Gastroesophageal sphincter (tissue), 4 donors: ENCODE results near the gene EFNB2. TPM values are rescaled to one million over a fixed set of nuclear protein-coding genes. Genes with fewer than 3 reads are reported as not detected.

Experiments used
- ATAC-seq: fragments of 150-250 bp; one replicate; pipeline ENCODE4 v1.9.1; 2016; ENCODE audit warnings: mild to moderate bottlenecking, moderate library complexity
- H3K27ac ChIP-seq, 4 donors: fragments of 200-600 bp; sonication (generic) in 3 of 4; 1 replicate in 3 of 4; 2 replicates in 1 of 4; pipeline ENCODE4 v1.5.1; 2016 to 2019
- H3K27me3 ChIP-seq: fragments of 200-600 bp; sonication (generic); one replicate; pipeline ENCODE4 v1.5.1; 2019
- H3K36me3 ChIP-seq, 2 donors: fragments of 200-600 bp; sonication (generic); one replicate each; pipeline ENCODE4 v1.5.1; 2019; ENCODE audit warnings: control low read depth in 1 of 2
- H3K4me1 ChIP-seq, 3 donors: fragments of 200-600 bp; sonication (generic); 1 replicate in 2 of 3; 2 replicates in 1 of 3; pipeline ENCODE4 v1.5.1; 2016 to 2019; ENCODE audit warnings: control low read depth in 2 of 3
- H3K4me3 ChIP-seq, 2 donors: fragments of 200-600 bp; sonication (generic); one replicate each; pipeline ENCODE4 v1.5.1; 2019; ENCODE audit warnings: mild to moderate bottlenecking in 1 of 2, moderate library complexity in 1 of 2
- H3K9me3 ChIP-seq, 3 donors: fragments of 200-600 bp; sonication (generic); one replicate each; pipeline ENCODE4 v1.5.1; 2017 to 2019; ENCODE audit warnings: control low read depth in 2 of 3
- EP300 ChIP-seq: sonication (generic); formaldehyde crosslinking; IDR thresholded peaks from one replicate; pipeline ENCODE4 v1.6.1; 2017; ENCODE audit warnings: antibody characterized with exemption, mild to moderate bottlenecking
- POLR2A ChIP-seq, 2 donors: fragments of 450-650 bp; IDR thresholded peaks; one replicate each; pipeline ENCODE4 v1.6.1; 2017; ENCODE audit warnings: antibody characterized with exemption in 2 of 2, mild to moderate bottlenecking in 2 of 2, moderate library complexity in 1 of 2
- POLR2AphosphoS5 ChIP-seq: sonication (generic); formaldehyde crosslinking; IDR thresholded peaks from one replicate; pipeline ENCODE4 v1.6.1; 2017; ENCODE audit warnings: antibody characterized with exemption
- WGBS, 2 donors: methylation state at CpG; one replicate each; pipeline ENCODE4 v1.1.5; 2018; ENCODE audit warnings: low coverage in 1 of 2; 5-methylcytosine and 5-hydroxymethylcytosine counted together
- total RNA-seq, 4 donors: library from RNA; depleted of rRNA; stranded (reverse); fragments of >200 nt; gene quantifications; one replicate each; pipeline ENCODE4 v1.1.0, GENCODE V29; 2016
- TF ChIP-seq, protein P1 (sequence below), 4 experiments: fragments of 200-600 bp in 2 of 4; fragments of 450-650 bp in 2 of 4; sonication (generic) in 1 of 4; IDR thresholded peaks; one replicate each; pipeline ENCODE4 v1.5.1; 2017 to 2019; ENCODE audit warnings: antibody characterized with exemption in 4 of 4, mild to moderate bottlenecking in 2 of 4, moderate library complexity in 2 of 4

The EFNB2 gene
- total RNA-seq, 4 donors from 2014 or later = 13.7 to 39.7 (median 20.5) TPM

DNA sequence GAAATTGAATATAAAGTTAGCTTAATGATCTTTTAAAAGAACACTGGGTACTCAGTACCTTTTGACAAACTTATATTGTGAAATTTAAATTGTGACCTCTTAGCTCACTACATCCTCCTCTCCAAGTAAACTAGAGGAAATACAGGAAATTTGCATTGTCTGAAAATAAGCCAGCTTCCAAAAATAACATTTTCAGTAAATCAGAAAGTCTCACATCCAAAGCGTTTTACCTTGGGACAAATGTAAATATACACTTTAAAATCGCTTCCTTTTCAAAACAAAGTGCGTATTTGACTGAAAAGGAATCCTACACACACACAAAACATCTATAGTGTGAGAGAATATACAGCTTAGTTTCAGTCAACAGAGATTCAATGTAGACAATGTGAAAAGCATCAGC is 2.1 kb upstream of the EFNB2 start:
- TF ChIP-seq EP300 (no peak), POLR2A (IDR thresholded peaks at IDR 0.05) (no peak), POLR2AphosphoS5 (no peak)
- TF ChIP-seq, protein P1, sequence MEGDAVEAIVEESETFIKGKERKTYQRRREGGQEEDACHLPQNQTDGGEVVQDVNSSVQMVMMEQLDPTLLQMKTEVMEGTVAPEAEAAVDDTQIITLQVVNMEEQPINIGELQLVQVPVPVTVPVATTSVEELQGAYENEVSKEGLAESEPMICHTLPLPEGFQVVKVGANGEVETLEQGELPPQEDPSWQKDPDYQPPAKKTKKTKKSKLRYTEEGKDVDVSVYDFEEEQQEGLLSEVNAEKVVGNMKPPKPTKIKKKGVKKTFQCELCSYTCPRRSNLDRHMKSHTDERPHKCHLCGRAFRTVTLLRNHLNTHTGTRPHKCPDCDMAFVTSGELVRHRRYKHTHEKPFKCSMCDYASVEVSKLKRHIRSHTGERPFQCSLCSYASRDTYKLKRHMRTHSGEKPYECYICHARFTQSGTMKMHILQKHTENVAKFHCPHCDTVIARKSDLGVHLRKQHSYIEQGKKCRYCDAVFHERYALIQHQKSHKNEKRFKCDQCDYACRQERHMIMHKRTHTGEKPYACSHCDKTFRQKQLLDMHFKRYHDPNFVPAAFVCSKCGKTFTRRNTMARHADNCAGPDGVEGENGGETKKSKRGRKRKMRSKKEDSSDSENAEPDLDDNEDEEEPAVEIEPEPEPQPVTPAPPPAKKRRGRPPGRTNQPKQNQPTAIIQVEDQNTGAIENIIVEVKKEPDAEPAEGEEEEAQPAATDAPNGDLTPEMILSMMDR (IDR thresholded peaks at IDR 0.05) = no peak
- Histone ChIP-seq H3K36me3 (peaks cover 0 to 10% of the 10 kb centered on the region in 2 donors), H3K27me3 (no peaks in the 10 kb centered on the region), H3K9me3 (no peaks in the 10 kb centered on the region), H3K4me1 (peaks cover 0 to 31% (median 0%) of the 10 kb centered on the region in 3 donors), H3K4me3 (no peak overlapping the region), H3K27ac (no peak overlapping the region)
- WGBS, 2 donors = 60 to 68% methylated on average over 3 of the region's 3 CpGs
- ATAC-seq = no peak

DNA sequence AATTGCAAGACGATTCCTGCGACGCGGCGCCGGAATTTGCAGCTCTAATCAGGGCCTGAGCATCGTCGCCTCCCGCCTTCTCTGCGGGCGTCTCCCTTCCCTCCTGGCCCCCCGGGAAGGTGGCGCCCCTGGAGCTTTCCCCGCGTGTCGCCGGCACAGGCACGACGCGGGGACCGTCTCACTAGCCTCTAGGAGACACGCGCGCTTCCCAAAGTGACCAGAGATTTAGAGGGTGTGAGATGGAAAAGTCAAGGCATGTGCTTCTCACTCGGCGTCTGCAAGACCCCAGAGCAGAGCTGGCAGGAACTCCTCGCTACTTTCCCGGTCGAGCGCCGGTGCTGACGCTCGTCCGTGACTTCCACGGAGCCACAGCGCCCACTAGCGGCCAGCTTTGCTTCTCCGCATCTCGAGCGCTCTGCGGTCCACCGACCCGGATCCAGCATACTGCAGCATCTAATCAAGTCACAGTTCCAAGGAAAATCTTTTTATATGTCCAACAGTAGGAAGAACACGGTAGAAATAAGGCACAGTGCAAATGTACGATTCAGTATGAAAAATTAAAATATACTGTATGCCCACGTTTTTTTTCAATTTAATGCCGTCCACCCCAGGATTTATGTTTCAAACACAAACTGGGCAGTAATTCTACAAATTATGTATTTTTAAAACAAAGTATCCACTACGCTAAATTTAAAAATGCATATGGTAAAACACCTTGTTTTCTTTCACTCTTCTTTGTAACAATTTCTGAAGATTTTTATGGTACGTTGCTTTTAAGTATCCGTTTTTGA is 977 bp upstream of the EFNB2 start:
- TF ChIP-seq, protein P1 (IDR thresholded peaks at IDR 0.05) = peak; percentile 89 to 94 (median 92)
- TF ChIP-seq POLR2A (IDR thresholded peaks at IDR 0.05) (no peak), POLR2AphosphoS5 (peak; percentile 57), EP300 (no peak)
- WGBS, 2 donors = 15 to 24% methylated on average over 7 to 17 of the region's 50 CpGs
- Histone ChIP-seq H3K27ac (peak overlapping the region in 3 of 4 donors; percentile 76 to 89 (median 86)), H3K36me3 (peaks cover 0 to 8% of the 10 kb centered on the region in 2 donors), H3K27me3 (no peaks in the 10 kb centered on the region), H3K9me3 (no peaks in the 10 kb centered on the region), H3K4me1 (peaks cover 0 to 38% (median 0%) of the 10 kb centered on the region in 3 donors), H3K4me3 (peak overlapping the region; percentile 43 to 62)
- ATAC-seq = peak; percentile 54

- no CpG with 5 or more reads among the region's 121 CpGs for WGBS, 2 donors
- Histone ChIP-seq H3K4me1 (peaks cover 0 to 53% (median 0%) of the 10 kb centered on the region in 3 donors), H3K9me3 (no peaks in the 10 kb centered on the region), H3K4me3 (peak overlapping the region; percentile 56 to 62), H3K36me3 (no peaks in the 10 kb centered on the region), H3K27me3 (no peaks in the 10 kb centered on the region), H3K27ac (peak overlapping the region; percentile 11 to 89 (median 81))
- ATAC-seq = peak; percentile 21
- no peak for TF ChIP-seq POLR2A (IDR thresholded peaks at IDR 0.05)
- no peak for TF ChIP-seq POLR2AphosphoS5
- TF ChIP-seq EP300 = no peak
- TF ChIP-seq, protein P1 (IDR thresholded peaks at IDR 0.05) = no peak
Measured at GRCh38 chr13:106534639-106535551, 567 bp downstream of the EFNB2 start.

- ATAC-seq = no peak
- Histone ChIP-seq H3K4me1 (peaks cover 0 to 59% (median 0%) of the 10 kb centered on the region in 3 donors), H3K36me3 (no peaks in the 10 kb centered on the region), H3K27ac (peak overlapping the region; percentile 11 to 89 (median 81)), H3K27me3 (no peaks in the 10 kb centered on the region), H3K4me3 (peak overlapping the region; percentile 56 to 62), H3K9me3 (no peaks in the 10 kb centered on the region)
- WGBS, 2 donors = 0% methylated on average over 4 of the region's 66 CpGs; no CpG with 5 or more reads in 1 of the 2 donors
- TF ChIP-seq POLR2AphosphoS5 (peak; percentile 13), EP300 (no peak), POLR2A (IDR thresholded peaks at IDR 0.05) (no peak)
- TF ChIP-seq, protein P1 (IDR thresholded peaks at IDR 0.05) = peak in 1 of 4 experiments; percentile 9
Measured at GRCh38 chr13:106533943-106534638, 1.4 kb downstream of the EFNB2 start.
